HEK293T (cell line): ENCODE measurements around the gene NUP205.
"Not testable (repeated sequence)": the region's sequence is repeated elsewhere in the genome, so short reads cannot be mapped to it uniquely, and the experiment has no call there.

Experiments
- BHLHE40 ChIP-seq: fragments of 450-650 bp; IDR thresholded peaks from 2 replicates; pipeline ENCODE4 v1.6.1; 2016; ENCODE audit warnings: mild to moderate bottlenecking, moderate library complexity, borderline replicate concordance
- HDGF ChIP-seq: fragments of 450-650 bp; IDR thresholded peaks from 2 replicates; pipeline ENCODE4 v1.6.1; 2017; ENCODE audit warnings: antibody characterized with exemption, borderline replicate concordance
- TARDBP ChIP-seq: fragments of 450-650 bp; IDR thresholded peaks from 2 replicates; pipeline ENCODE4 v1.6.1; 2016
- ZNF384 ChIP-seq: fragments of 450-650 bp; IDR thresholded peaks from 2 replicates; pipeline ENCODE4 v1.6.1; 2016

GRCh38 chr7:135667626-135668025 lies 109.9 kb downstream of the NUP205 start:
- not testable (repeated sequence) for TF ChIP-seq ZNF384, HDGF, BHLHE40, TARDBP
